HCT116 (cell line): Measurements from ENCODE around the gene CFAP99. TPM values are rescaled to one million over a fixed set of nuclear protein-coding genes. Genes with fewer than 3 reads are reported as not detected.

Experiments used
- ATAC-seq: fragments of 200-7000 bp; cut with Tn5 transposase; 2 replicates; pipeline ENCODE4 v1.9.1; 2020; ENCODE audit warnings: mild to moderate bottlenecking, moderate library complexity
- BruUV-seq: library from RNA; stranded (reverse); fragments of 400-500 nt; replicated peaks from 2 replicates; lab custom pipeline; 2021; lab: Mats Ljungman, UMichigan
- CTCF ChIA-PET: fragments of 300-600 bp; sonication (Branson Sonifier 250); formaldehyde crosslinking; loops from one replicate; lab custom pipeline; 2021; ENCODE audit warnings: antibody characterized with exemption; lab: Charles Lee
- POLR2A ChIA-PET: fragments of 300-600, 350-600 bp; sonication (Branson Sonifier 250); formaldehyde crosslinking; loops from one replicate; lab custom pipeline; 2021; ENCODE audit warnings: antibody characterized with exemption; lab: Charles Lee
- RAD21 ChIA-PET, 2 experiments: fragments of 300-600 bp; sonication (Branson Sonifier 250); formaldehyde crosslinking; loops; one replicate each; lab custom pipeline; 2023; ENCODE audit warnings: low total read pairs in 2 of 2; ENCODE audit not compliant: uncharacterized antibody in 2 of 2, unreplicated experiment in 2 of 2, low non-redundant PET in 1 of 2; lab: Charles Lee
- DNase-seq: peaks from one replicate; pipeline ENCODE4 v3.0.0-alpha.2; 2010; ENCODE audit warnings: low read depth, low spot score
- H2AFZ ChIP-seq: fragments of 200-600 bp; shearing (Covaris generic), sonication (generic); 2 replicates; pipeline ENCODE4 v1.6.1; 2017; ENCODE audit warnings: low read depth, mixed run types, mixed read lengths, antibody characterized with exemption, low read length; ENCODE audit not compliant: poor library complexity, severe bottlenecking
- H3K27ac ChIP-seq: 2 replicates; pipeline ENCODE4 v1.5.1; 2012; ENCODE audit warnings: low read depth, low read length
- H3K27me3 ChIP-seq: fragments of 200-600 bp; sonication (generic); 2 replicates; pipeline ENCODE4 v1.6.1; 2016; ENCODE audit warnings: mixed run types, low read length, mixed read lengths; ENCODE audit not compliant: insufficient read depth
- H3K36me3 ChIP-seq, 2 experiments: fragments of 200-500 bp in 1 of 2; fragments of 200-600 bp in 1 of 2; sonication (Bioruptor generic) in 1 of 2; sonication (generic) in 1 of 2; 2 replicates each; pipeline versions ENCODE4 v1.5.1 to v1.6.1; 2014 to 2016; ENCODE audit warnings: low read length in 2 of 2, inconsistent platforms in 1 of 2, mixed read lengths in 1 of 2, mixed run types in 1 of 2; ENCODE audit not compliant: insufficient read depth in 2 of 2, control insufficient read depth in 1 of 2
- H3K4me1 ChIP-seq, 2 experiments: fragments of 200-600 bp in 1 of 2; sonication (generic) in 1 of 2; 2 replicates each; pipeline versions ENCODE4 v1.5.1 to v1.6.1; 2012 to 2017; ENCODE audit warnings: low read length in 2 of 2, inconsistent platforms in 1 of 2, mild to moderate bottlenecking in 1 of 2, mixed read lengths in 1 of 2, mixed run types in 1 of 2, moderate library complexity in 1 of 2; ENCODE audit not compliant: insufficient read depth in 2 of 2, control insufficient read depth in 1 of 2
- H3K4me2 ChIP-seq: fragments of 200-600 bp; sonication (generic); 2 replicates; pipeline ENCODE4 v1.6.1; 2017; ENCODE audit warnings: mixed run types, low read length, mixed read lengths
- H3K4me3 ChIP-seq, 2 experiments: fragments of 200-600 bp in 1 of 2; sonication (generic) in 1 of 2; replicated peaks in 1 of 2; 2 replicates each; pipeline ENCODE4 v1.5.1; 2011 to 2016; ENCODE audit warnings: low read length in 2 of 2, control low read depth in 1 of 2, low read depth in 1 of 2, mild to moderate bottlenecking in 1 of 2, mixed read lengths in 1 of 2, mixed run types in 1 of 2
- H3K79me2 ChIP-seq: fragments of 200-600 bp; sonication (generic); 2 replicates; pipeline ENCODE4 v1.6.1; 2017; ENCODE audit warnings: mild to moderate bottlenecking, mixed run types, low read length, moderate library complexity, mixed read lengths; ENCODE audit not compliant: insufficient read depth
- H3K9ac ChIP-seq: fragments of 200-600 bp; sonication (generic); 2 replicates; pipeline ENCODE4 v1.6.1; 2016; ENCODE audit warnings: low read length, mixed read lengths
- H3K9me2 ChIP-seq: fragments of 200-600 bp; sonication (generic), shearing (Covaris generic); 2 replicates; pipeline ENCODE4 v1.6.1; 2017; ENCODE audit warnings: mixed run types, mild to moderate bottlenecking, moderate library complexity; ENCODE audit not compliant: insufficient read depth
- H3K9me3 ChIP-seq, 2 experiments: fragments of 200-500 bp in 1 of 2; fragments of 200-600 bp in 1 of 2; sonication (Bioruptor generic) in 1 of 2; sonication (generic) in 1 of 2; 2 replicates each; pipeline ENCODE4 v1.6.1; 2014 to 2017; ENCODE audit warnings: low read length in 2 of 2, mixed read lengths in 2 of 2, inconsistent platforms in 1 of 2, low read depth in 1 of 2, mild to moderate bottlenecking in 1 of 2, mixed run types in 1 of 2, moderate library complexity in 1 of 2; ENCODE audit not compliant: control insufficient read depth in 1 of 2, insufficient read depth in 1 of 2
- H4K20me1 ChIP-seq: fragments of 200-600 bp; sonication (generic), shearing (Covaris generic); 2 replicates; pipeline ENCODE4 v1.6.1; 2017; ENCODE audit warnings: mixed run types, mild to moderate bottlenecking, moderate library complexity; ENCODE audit not compliant: insufficient read depth
- CBX3 ChIP-seq: IDR thresholded peaks from 2 replicates; pipeline ENCODE4 v1.6.1; 2012; ENCODE audit warnings: low read depth
- CEBPB ChIP-seq: IDR thresholded peaks from 2 replicates; pipeline ENCODE4 v1.6.1; 2012; ENCODE audit warnings: low read depth
- EGR1 ChIP-seq: IDR thresholded peaks from 2 replicates; pipeline ENCODE4 v1.6.1; 2012; ENCODE audit warnings: low read depth
- ELF1 ChIP-seq: IDR thresholded peaks from 2 replicates; pipeline ENCODE4 v1.6.1; 2012; ENCODE audit warnings: low read depth, borderline replicate concordance
- EZH2phosphoT487 ChIP-seq: fragments of 200-600 bp; IDR thresholded peaks from 2 replicates; pipeline ENCODE4 v1.6.1; 2018; ENCODE audit warnings: antibody characterized with exemption, borderline replicate concordance
- POLR2A ChIP-seq: IDR thresholded peaks from 2 replicates; pipeline ENCODE4 v1.7.0; 2011; ENCODE audit warnings: borderline replicate concordance; ENCODE audit not compliant: insufficient read depth, insufficient read length; ENCODE audit errors: extremely low read depth
- POLR2AphosphoS5 ChIP-seq: IDR thresholded peaks from 2 replicates; pipeline ENCODE4 v1.6.1; 2011; ENCODE audit warnings: mild to moderate bottlenecking, low read depth, low read length, moderate library complexity
- RAD21 ChIP-seq: IDR thresholded peaks from 2 replicates; pipeline ENCODE4 v1.6.1; 2012; ENCODE audit warnings: low read depth, mild to moderate bottlenecking
- SP1 ChIP-seq: IDR thresholded peaks from 2 replicates; pipeline ENCODE4 v1.6.1; 2012; ENCODE audit warnings: low read depth
- SRF ChIP-seq: IDR thresholded peaks from 2 replicates; pipeline ENCODE4 v1.6.1; 2012; ENCODE audit warnings: low read depth
- ZFX ChIP-seq: fragments of 450-650 bp; IDR thresholded peaks from 2 replicates; pipeline ENCODE4 v1.6.1; 2017
- ZNF274 ChIP-seq: fragments of 200-500 bp; sonication (Bioruptor generic); IDR thresholded peaks from 2 replicates; pipeline ENCODE4 v1.6.1; 2014; ENCODE audit warnings: mild to moderate bottlenecking, low read depth, low read length, inconsistent platforms
- intact Hi-C: fragments of 100-400 bp; cut with micrococcal nuclease; formaldehyde crosslinking; loops from 2 replicates; pipeline ENCODE4 v1.10.0; 2022
- total RNA-seq: library from RNA; stranded (reverse); gene quantifications from one replicate; pipeline ENCODE4 v1.2.1, GENCODE V29; 2021; ENCODE audit not compliant: unreplicated experiment
- TF ChIP-seq, protein P1 (sequence below), 3 experiments: fragments of 200-600 bp in 1 of 3; sonication (generic) in 1 of 3; IDR thresholded peaks in 2 of 3; conservative IDR thresholded peaks in 1 of 3; 2 replicates each; pipeline ENCODE4 v1.5.1; 2012 to 2017; ENCODE audit warnings: low read depth in 2 of 3, low read length in 2 of 3, antibody characterized with exemption in 1 of 3, borderline replicate concordance in 1 of 3, control low read depth in 1 of 3, mild to moderate bottlenecking in 1 of 3, mixed read lengths in 1 of 3, mixed run types in 1 of 3, moderate library complexity in 1 of 3; ENCODE audit not compliant: insufficient read depth in 1 of 3
- TF ChIP-seq, protein P2 (sequence below): IDR thresholded peaks from 2 replicates; pipeline ENCODE4 v1.6.1; 2012
- TF ChIP-seq, protein P3 (sequence below): IDR thresholded peaks from 2 replicates; pipeline ENCODE4 v1.6.1; 2012

CFAP99 gene
- total RNA-seq, 1 experiment from 2014 or later: 0.42 TPM

DNA sequence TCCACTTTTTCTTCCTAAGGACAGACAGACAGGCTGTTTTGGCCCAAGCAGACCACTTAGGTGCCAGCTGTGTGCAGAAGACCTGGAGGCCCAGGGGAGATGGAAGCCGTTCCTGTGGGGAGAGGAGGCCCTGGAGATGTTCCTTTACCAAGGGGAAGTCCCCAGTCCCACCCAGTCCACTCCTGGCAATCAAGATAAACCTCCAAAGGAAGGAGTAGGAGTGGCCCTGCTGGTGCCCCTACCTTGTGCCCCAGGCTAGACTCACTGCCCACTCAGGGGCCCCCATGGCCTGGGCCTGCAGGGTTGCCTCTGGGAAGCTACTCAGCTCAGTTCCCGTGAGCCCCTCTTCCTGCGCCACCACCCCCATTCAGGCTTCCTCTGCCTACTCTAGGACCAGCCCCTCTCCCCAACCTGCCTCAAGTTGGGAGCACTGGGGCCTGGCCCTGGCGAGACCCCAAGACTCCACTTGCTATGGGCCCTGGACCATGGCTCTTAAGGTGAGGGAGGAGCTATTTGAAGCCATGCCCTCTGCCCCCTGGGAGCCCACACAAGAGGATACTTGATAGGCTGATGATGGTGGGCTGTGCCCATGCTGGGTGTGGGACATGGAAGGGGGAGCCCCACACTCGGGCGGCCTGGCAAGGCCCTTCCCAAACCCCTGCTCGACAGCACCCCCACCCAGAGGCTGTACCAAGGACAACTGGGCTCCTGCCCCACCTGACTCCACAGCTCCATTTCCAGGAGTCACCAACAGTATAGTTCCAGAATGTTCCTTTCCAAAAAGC lies 25.4 kb downstream of the CFAP99 start (continued):
- TF ChIP-seq ZNF274: no peak

DNA sequence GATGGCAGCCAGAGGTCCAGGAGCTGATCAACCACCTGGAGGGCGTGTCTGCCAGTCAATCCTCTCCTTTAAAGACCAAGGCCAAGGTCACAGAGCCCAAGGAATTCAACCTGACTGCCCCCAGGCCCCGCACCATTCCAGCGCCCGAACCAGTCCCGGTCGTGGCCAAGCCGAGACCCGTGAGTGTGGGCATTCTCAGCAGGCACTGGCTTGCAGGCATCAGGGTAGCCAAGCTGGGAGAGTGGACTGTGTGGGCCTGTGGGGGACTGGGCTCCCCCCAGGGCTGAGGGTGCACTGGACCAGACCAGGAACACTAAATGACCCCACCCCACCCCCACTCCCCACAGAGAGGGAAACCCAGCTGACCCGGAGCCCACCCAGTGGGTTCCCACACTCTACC lies 26.4 kb downstream of the CFAP99 start:
- Histone ChIP-seq H4K20me1 (no peaks in the 10 kb centered on the region), H3K4me3 (no peak overlapping the region), H3K4me1 (peaks cover 4 to 10% of the 10 kb centered on the region in 2 experiments; a peak in 3 of 4 replicates), H3K27me3 (no peaks in the 10 kb centered on the region), H3K27ac (no peak overlapping the region), H3K79me2 (no peaks in the 10 kb centered on the region), H2AFZ (no peak overlapping the region), H3K4me2 (no peak overlapping the region), H3K36me3 (no peaks in the 10 kb centered on the region), H3K9me2 (no peaks in the 10 kb centered on the region), H3K9me3 (no peaks in the 10 kb centered on the region), H3K9ac (no peak overlapping the region)
- intact Hi-C loops: no loop called here
- POLR2A ChIA-PET: no interaction called here
- BruUV-seq: no TSS peak
- TF ChIP-seq EGR1: no peak
- TF ChIP-seq CEBPB: no peak
- TF ChIP-seq CBX3: no peak
- no peak for TF ChIP-seq SRF
- TF ChIP-seq POLR2AphosphoS5: no peak
- no peak for TF ChIP-seq EZH2phosphoT487
- no peak for TF ChIP-seq SP1
- CTCF ChIA-PET: interaction anchor here (0.7 kb wide), 1 partner anchor 152 kb away, joined by 3 read pairs; no protein-coding TSS in a partner anchor
- ATAC-seq: no peak
- RAD21 ChIA-PET: no interaction called here
- DNase-seq: no peak

DNA sequence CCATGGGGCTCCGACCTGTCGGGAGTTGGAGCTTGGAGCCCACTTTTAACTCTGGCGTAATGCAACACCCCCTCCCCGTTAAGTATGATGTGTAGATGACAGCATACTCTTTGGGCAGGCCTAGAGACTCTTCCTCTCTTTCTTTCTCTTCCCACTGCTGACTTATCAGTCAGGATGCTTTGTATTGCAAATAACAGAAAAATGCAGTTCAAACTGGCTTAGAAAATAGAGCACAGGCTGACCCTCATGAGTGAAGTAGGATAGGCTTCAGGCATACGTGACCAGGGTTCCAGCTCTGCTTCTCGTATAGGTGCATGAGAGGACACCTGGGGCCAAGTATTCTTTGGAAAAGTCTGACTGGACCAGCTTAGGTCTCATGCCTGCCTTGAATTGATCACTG lies 26.8 kb downstream of the CFAP99 start:
- ATAC-seq (no peak), DNase-seq (no peak)
- Histone ChIP-seq H3K4me2 (no peak overlapping the region), H3K4me1 (peaks cover 4 to 10% of the 10 kb centered on the region in 2 experiments; a peak in 3 of 4 replicates), H2AFZ (no peak overlapping the region), H3K9me2 (no peaks in the 10 kb centered on the region), H3K79me2 (no peaks in the 10 kb centered on the region), H3K27me3 (no peaks in the 10 kb centered on the region), H3K36me3 (no peaks in the 10 kb centered on the region), H3K9me3 (no peaks in the 10 kb centered on the region), H3K4me3 (no peak overlapping the region), H4K20me1 (no peaks in the 10 kb centered on the region), H3K27ac (no peak overlapping the region), H3K9ac (no peak overlapping the region)
- no peak for TF ChIP-seq ELF1
- no peak for TF ChIP-seq POLR2A
- TF ChIP-seq CBX3: no peak
- TF ChIP-seq, protein P1, sequence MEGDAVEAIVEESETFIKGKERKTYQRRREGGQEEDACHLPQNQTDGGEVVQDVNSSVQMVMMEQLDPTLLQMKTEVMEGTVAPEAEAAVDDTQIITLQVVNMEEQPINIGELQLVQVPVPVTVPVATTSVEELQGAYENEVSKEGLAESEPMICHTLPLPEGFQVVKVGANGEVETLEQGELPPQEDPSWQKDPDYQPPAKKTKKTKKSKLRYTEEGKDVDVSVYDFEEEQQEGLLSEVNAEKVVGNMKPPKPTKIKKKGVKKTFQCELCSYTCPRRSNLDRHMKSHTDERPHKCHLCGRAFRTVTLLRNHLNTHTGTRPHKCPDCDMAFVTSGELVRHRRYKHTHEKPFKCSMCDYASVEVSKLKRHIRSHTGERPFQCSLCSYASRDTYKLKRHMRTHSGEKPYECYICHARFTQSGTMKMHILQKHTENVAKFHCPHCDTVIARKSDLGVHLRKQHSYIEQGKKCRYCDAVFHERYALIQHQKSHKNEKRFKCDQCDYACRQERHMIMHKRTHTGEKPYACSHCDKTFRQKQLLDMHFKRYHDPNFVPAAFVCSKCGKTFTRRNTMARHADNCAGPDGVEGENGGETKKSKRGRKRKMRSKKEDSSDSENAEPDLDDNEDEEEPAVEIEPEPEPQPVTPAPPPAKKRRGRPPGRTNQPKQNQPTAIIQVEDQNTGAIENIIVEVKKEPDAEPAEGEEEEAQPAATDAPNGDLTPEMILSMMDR (IDR thresholded peaks at IDR 0.05 in 2 of 3, conservative IDR thresholded peaks at IDR 0.05 in 1 of 3; ENCODE audit: borderline replicate concordance in 1 of 3, insufficient read depth in 1 of 3, low read depth in 2 of 3, low read length in 2 of 3): no peak
- TF ChIP-seq RAD21: no peak
- TF ChIP-seq, protein P2, sequence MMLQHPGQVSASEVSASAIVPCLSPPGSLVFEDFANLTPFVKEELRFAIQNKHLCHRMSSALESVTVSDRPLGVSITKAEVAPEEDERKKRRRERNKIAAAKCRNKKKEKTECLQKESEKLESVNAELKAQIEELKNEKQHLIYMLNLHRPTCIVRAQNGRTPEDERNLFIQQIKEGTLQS: no peak
- TF ChIP-seq, protein P3, sequence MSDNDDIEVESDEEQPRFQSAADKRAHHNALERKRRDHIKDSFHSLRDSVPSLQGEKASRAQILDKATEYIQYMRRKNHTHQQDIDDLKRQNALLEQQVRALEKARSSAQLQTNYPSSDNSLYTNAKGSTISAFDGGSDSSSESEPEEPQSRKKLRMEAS: no peak
- TF ChIP-seq ZNF274: no peak
- no peak for TF ChIP-seq ZFX
- CTCF ChIA-PET: interaction anchor here (0.7 kb wide), 1 partner anchor 153 kb away, joined by 3 read pairs; no protein-coding TSS in a partner anchor
- POLR2A ChIA-PET: no interaction called here
- BruUV-seq: no TSS peak
- RAD21 ChIA-PET: no interaction called here
- intact Hi-C loops: no loop called here
